HG02798 (cell line): ENCODE data around the gene GSS.

Source experiments
- ATAC-seq: cut with Tn5 transposase; IDR thresholded peaks from one replicate; pipeline ENCODE4 v1.9.1; 2021; ENCODE audit warnings: mild to moderate bottlenecking; ENCODE audit not compliant: unreplicated experiment, poor library complexity

GSS gene

GRCh38 chr20:34994509-34995131, 39.0 kb upstream of the GSS start:
- ATAC-seq: no peak

DNA sequence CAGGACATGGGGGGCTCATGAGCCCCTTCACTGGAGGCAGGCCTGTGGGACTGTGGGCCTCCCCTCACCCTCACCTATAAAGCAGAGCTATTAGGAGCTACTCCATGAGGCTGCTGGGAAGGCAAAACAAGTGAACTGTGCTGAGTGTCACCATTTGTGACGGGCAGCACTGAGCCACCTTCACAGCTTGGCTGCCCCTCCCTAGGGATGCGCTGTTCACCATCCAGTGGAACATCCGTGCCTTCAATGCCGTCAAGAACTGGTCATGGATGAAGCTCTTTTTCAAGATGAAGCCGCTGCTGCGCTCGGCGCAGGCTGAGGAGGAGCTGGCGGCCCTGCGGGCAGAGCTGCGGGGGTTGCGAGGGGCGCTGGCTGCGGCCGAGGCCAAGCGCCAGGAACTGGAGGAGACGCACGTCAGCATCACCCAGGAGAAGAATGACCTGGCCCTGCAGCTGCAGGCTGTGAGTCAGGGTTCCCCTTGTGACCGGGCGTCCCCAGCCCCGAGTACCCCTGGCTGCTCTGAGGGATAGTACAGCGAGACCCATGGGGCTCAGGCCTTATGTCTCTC, 38.4 kb upstream of the GSS start:
- no peak for ATAC-seq

DNA sequence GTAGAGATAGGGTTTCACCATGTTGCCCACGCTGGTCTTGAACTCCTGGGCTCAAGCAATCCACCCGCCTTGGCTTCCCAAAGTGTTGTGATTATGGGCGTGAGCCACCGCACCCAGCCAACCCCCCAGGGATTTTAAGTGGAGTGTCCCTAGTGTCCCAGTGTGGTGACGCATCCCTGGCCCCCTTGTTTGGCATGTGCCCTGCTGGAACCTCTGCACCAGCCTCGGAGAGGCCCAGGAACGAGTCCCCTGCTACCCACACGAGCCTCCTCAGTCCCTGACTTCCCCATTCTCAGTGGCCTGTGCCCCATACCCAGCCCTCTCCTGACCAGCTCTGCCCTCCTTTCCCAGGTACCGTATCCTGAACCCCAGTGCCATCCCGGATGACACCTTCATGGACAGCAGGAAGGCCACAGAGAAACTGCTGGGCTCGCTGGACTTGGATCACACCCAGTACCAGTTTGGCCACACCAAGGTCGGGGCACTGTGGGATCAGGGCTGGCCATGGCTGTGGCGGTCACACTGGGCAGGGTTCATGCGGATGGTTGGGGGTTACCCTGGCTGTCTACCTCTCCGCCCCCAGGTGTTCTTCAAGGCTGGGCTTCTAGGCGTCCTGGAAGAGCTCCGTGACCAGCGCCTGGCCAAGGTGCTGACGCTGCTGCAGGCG, 37.3 kb upstream of the GSS start:
- no peak for ATAC-seq

DNA sequence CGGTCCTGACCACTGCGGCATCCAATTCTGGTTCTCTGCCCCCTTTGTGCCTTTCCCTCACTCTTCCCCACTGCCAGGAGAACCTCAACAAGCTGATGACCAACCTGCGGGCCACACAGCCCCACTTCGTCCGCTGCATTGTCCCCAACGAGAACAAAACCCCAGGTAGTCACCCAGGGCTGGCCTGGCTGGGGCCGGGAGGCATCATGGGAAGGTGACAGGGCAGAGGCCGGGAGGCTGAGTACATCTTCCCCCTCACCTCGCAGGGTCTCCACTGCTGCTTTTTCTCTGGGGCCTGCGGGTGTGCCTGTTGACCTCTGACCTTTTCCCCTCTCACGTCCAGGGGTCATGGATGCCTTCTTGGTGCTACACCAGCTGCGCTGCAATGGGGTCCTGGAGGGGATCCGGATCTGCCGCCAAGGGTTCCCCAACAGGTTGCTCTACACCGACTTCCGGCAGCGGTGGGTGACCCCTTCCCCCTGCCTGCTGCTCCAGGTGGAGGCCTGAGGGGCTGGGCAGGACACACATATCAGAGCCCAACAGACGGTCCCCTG, 35.1 kb upstream of the GSS start:
- no peak for ATAC-seq

GRCh38 chr20:34990231-34990630, 34.6 kb upstream of the GSS start:
- ATAC-seq: no peak

DNA sequence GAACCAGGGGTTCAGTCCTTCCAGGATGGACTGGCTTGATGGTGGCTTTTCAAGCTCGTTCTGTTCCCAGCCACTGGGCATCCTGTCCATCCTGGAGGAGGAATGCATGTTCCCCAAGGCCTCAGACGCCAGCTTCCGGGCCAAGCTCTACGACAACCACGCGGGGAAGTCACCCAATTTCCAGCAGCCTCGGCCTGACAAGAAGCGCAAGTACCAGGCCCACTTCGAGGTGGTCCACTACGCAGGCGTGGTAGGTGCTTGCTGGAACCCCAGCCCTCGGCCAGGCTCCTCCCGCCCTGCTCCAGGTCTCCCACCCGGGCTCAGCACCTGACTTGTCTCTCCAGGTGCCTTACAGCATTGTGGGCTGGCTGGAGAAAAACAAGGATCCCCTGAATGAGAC, 34.1 kb upstream of the GSS start:
- ATAC-seq: no peak

DNA sequence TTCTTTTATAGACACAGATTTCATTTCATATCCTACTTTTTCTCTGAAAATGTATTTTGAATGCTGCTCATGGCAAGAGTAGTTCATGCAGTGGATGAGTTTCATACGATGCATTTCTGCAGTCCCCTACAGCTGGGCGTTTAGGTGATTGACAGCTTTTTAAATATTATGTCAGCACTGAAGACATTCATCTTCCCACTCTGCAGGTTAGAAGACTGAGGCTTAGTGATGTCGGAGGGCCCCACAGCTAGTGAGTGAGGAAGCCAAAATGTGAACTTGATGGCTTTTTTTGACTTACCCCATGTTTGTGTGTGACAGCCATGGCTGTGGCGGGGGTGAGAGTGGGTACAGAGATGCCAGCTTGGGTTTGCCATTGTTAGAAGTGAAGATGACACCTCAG, 33.5 kb upstream of the GSS start:
- ATAC-seq: no peak

DNA sequence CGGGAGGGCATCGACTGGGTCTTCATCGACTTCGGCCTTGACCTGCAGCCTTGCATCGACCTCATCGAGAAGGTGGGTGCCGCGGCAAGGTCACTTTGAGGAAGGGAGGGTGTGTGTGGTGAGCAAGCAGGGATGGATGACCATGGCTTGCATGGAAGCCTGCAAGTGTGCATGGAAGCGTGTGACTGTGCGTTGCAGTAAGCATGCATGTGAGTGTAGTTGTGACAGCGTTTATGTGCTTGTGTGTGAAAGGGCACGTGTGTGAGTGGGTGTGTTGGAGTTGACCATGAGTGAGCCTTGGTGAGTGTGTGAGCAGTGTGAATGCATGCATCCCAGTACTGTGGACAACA, 32.6 kb upstream of the GSS start:
- no peak for ATAC-seq

DNA sequence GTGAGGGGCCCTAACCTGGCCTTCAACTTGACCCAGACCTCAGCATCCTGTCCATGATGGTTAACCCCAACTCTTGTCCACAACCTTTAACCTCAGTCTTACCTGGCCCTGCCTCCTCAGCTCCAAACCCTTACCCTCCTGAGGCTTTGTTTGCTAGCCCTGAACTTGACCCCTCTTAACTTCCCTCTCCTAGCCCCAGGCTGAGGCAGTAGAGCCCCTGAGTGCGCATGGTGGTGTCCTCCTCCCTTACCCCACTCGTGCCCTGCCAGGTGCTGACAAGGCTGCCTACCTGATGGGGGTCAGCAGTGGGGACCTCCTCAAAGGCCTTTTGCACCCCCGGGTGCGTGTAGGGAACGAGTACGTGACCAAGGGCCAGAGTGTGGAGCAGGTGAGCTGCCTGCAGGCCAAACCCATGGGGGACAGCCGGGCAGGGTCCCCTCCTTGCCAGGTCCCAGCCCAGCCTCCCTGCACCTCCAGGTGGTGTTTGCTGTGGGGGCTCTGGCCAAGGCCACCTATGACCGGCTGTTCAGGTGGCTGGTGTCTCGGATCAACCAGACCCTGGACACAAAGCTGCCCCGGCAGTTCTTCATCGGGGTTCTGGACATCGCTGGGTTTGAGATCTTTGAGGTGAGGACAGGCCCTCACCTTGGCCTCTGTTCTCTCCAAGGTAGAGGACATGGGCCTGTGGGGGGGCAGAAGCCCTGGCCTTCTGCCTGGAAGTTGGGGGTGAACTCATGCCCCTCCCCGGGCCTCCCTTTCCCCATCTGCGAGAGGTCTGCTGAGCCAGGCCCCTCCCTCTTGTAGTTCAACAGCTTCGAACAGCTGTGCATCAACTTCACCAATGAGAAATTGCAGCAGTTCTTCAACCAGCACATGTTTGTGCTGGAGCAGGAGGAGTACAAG, 31.9 kb upstream of the GSS start:
- no peak for ATAC-seq

DNA sequence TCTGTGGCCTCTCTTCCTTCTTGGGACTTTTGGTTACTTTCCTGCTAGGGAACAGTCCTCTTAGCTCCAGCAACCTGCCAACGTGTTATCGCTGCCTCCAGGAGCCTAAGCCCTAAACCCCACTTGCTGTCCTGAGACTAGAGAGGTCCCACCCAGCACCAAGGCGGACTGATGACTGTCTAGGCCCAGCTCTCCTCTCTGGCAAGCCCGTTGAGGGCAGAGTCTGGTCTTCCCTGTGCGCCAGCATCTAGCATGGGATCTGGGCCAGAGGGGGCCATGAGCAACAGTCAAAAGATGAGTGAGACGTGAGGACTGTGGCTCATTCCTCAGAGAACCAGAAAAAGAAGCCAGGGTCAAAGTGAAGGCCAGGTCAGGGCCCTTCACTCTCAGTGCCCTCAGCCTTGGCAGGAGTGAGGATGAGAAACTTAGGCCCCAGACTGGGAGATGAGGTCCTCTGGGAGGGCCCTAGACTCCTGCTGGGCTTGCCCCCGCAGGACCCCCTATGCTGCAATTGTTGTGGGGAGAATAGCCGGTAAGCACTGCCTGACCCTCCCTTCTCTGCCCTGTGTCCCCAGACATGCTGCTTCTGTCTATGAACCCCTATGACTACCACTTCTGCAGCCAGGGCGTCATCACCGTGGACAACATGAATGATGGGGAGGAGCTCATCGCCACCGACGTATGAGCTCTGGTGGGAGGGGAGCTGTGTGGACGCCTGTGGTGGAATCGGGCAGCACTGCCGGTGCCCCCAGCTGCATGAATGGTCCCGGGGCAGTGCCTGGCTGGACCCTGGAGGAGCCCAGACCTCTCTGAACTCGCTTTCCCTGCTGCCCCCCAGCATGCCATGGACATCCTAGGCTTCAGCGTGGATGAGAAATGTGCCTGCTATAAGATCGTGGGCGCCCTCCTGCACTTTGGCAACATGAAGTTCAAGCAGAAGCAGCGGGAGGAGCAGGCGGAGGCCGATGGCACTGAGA, 31.0 kb upstream of the GSS start:
- ATAC-seq: no peak

GRCh38 chr20:34985461-34986310, 30.1 kb upstream of the GSS start:
- ATAC-seq: no peak

DNA sequence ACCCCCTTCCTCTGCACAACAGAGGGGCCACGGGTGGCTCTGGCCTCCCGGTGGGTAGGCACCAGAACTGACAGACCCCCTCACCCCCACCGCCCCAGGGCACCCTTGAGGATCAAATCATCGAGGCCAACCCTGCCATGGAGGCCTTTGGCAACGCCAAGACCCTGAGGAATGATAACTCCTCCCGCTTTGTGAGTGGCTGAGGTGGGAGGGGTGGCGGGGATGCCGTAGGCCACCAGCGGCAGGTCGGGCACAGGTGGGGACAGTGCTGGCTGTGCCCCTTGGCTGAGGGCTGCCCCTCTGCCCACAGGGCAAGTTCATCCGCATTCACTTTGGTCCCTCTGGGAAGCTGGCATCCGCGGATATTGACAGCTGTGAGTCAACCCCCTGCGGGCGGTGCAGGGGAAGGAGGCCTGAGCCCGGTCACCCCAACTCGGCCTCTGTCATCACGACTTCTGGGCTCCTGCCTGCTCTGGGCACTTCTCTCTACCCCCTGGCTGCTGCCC, 29.2 kb upstream of the GSS start:
- no peak for ATAC-seq

DNA sequence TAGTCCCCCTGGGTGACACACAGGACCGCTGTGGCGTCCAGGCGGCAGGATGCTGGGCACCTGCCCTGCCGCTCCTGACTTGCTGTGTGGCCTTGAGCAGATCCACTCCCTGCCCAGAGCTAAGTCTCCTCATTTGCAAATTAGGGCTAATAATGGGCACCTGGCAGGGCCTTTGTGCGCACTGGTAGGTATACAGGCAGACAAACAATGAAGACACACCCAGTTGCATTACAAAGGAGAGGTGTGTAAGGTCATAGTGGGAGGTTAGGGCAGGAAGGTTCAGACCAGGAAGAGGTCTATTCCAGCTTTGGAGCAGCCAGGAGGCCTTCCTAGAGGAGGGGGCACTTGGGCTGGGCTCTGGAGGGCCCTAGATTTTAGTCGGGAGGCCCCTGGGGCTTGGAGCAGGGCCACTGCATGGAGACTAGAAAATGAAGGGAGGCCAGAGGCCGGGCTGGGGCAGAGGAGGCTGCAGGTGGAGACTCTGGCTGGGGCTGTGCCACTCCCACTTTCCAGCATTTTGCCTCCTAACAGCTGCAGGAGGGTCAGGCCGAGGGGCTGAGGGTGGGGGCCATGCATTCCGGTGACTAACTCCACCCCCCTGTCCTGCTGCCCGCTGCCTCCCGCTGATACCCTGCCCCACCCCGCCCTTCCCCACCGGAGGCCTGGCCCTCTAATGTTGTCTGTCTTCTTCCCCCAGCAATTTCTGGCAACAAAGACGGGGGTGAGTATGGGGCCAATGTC, 28.6 kb upstream of the GSS start:
- ATAC-seq: no peak

GRCh38 chr20:34983089-34983820, 27.6 kb upstream of the GSS start:
- ATAC-seq: no peak

DNA sequence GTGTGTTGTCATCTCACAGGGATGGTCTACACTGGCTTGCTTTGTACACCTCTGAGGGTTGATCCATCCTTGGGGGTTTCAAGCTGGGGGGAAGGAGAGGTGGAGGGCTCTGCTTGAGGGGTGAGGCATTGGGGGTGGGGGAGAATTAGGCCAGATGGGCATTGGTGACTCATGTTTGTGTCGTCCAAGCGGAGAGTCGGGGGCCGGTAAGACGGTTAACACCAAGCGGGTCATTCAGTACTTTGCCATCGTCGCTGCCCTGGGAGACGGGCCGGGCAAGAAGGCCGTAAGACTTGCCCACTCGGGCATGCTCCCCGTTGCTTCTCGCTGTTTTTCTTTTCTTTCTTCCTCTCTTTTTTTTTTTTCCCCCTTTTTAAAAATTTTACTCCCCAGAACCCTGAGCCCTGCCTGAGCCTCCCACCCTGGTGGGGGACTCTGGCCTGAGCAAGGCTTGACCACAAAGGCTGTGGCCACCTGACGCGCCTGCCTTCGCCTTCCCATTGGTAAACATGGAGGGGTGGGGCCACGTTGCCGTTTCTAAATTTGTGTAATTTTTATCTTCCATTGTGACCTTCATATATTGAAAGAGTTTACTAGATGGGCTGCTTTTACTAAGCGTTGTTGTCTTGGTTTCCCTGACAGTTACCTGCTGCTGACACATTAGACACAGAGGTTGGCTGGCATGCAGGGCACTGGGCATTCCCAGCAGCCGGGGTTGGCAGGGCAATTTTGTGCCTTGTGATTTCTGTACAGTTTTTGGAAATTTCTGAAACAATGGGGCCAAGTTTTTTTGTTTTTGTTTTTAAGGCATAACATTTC, 26.9 kb upstream of the GSS start:
- no peak for ATAC-seq

GRCh38 chr20:34980543-34981233, 25.1 kb upstream of the GSS start:
- ATAC-seq: no peak
